ENCODE data around the gene C17orf107.

- TF ChIP-seq CTCF (IDR thresholded peaks at IDR 0.05) (no peak), EP300 (IDR thresholded peaks at IDR 0.05; ENCODE audit: low read depth) (no peak), POLR2A (IDR thresholded peaks at IDR 0.05) (no peak)
These were observed 26.6 kb upstream of the C17orf107 start for GRCh38 chr17:4872786-4873185.
